Measurements from ENCODE around the gene EFCAB9. TPM values are rescaled to one million over a fixed set of nuclear protein-coding genes. Genes with fewer than 3 reads are reported as not detected.

Gene EFCAB9
- polyA plus RNA-seq, 12 donors = not detected

DNA sequence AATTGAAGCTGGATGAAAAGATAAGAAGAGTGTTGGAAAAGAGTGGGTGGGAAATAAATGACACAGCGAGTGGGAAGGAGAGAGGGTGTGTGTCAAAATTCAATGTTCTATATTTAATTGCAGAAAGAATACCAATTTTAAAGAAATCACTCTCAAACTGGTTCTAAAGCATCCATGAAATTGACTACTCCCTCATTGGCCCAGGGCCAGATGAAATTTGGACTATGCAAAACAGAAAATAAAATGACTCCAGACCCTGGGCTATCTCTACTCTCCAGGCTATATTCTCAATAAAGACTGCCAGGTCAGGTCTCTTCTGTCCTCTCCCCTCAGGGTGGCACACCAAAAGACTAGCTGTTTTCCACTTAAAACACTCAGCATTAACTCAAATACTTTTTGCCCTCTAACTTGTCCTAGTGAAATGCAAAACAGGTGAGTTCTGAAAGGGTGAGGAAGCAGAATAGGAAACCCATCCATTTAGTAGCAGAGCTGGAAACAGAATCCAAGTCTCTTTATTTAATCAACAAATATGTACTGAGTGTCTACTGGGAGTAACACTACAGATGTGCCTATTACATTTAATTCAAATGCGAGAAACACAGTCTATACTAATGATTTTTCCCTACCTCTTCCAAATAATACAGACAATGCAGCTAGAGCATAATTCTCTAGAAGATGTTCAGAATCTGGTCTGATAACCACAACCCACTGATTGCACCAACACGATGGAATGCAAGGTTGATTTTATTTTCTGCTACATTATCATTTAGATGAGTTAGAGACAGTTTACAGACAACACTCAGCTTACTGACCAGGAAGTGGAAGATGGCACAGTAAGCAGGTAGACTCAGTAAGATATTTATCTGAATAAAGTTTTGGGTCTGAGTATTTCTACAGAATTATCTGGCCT, 42.1 kb downstream of the EFCAB9 start:
- DNase-seq = peak; percentile 32

DNA sequence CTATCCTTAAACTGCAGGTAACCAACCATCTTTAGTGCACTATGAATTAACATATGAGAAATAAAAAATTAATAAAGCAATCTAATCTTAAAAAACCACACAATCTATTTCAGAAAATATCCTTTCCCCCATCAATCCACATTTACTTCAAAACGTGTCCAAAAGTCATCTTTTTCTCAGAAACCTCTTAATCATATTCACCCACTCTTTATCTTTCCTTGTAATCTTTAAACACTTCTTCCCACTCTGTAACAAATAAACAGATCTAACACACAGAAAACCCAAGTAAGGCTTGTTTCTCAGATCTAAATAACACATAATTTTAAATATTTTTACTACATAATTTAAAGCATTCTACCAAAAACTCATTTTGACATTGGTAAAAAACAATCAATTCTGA, 44.4 kb downstream of the EFCAB9 start:
- no peak for DNase-seq

DNA sequence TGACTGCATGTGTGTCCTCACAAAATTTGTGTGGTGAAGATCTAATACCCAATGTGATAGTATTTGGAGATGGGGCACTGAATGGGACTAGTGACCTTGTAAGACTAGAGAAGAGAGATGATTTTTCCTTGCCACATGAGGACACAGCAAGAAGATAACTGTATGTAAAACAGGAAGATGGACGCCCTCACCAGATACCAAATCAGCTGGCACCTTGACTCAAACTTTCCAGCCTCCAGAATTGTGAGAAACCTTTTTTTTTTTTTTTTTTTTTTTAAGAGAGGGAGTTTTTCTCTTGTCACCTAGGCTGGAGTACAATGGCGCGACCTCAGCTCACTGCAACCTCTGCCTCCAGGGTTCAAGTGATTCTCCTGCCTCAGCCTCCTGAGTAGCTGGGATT, 49.3 kb downstream of the EFCAB9 start:
- no peak for DNase-seq

DNA sequence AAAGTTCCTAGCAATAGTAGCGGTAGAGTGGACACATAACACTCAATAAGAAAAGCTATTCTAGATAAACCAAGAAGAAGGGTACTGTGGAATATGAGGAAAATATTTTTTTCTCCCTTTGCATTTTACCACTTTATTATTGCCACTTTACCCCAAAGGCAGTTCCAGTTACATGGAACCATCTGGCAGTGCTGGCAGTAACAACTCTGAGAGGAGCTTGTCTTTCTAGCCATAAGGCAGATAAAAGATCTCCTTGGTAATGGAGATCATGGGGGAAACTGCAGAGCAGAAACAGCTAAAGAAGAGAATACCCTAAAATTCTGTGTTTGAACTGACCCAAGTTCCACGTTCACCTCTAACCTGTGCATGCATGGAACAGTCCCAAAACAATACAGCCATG, 51.1 kb downstream of the EFCAB9 start:
- DNase-seq = no peak

DNA sequence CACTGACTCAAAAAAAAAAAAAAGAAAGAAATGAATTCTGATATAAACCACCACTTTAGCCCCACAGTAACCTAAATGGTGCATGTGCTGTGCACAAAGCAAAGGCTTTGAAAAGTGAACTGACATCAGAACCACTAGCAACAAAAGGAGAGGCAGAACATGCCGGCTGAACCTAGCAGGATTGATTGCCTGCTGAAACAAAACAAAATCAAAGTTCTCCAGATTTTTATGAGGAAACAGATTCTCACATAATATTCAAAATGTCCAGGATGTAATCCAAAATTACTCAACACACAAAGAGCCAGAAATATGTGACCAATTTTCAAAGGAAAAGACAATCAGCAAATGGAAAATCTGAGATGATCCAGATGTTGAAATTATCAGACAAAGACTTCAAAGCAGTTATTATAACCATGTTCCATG, 51.7 kb downstream of the EFCAB9 start:
- peak; percentile 28 for DNase-seq

DNA sequence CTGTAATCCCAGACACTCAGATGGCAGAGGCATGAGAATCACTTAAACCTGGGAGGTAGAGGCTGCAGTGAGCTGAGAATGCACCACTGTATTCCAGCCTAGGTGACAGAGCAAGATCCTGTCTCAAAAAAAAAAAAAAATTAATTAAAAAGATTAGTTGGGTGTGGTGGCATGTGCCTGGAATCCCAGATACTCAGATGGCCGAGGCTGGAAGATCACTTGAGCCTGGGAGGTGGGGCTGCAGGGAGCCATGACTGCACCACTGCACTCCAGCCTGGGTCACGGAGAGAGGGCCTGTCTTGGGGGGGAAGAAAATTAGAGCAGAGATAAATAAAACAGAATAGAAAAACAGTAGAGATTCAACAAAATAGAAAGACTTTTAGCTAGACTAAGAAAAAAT, 54.7 kb downstream of the EFCAB9 start:
- DNase-seq = no peak

DNA sequence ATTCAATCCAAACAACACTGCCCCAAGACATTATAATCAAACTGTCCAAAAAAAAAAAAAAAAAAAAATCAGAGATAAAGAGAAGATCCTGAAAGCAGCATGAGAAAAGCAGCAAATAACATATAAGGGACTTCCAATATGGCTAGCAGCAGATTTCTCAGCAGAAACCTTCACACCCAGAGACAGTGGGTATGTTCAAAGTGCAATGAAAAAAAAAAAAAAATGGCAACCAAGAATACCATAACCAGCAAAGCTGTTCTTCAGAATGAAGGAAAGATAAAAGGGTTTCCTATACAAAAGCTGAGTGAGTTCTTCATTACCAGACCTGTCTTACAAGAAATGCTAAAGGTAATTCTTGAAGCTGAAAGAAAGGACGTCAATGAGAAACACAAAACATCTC, 57.4 kb downstream of the EFCAB9 start:
- DNase-seq = no peak

DNA sequence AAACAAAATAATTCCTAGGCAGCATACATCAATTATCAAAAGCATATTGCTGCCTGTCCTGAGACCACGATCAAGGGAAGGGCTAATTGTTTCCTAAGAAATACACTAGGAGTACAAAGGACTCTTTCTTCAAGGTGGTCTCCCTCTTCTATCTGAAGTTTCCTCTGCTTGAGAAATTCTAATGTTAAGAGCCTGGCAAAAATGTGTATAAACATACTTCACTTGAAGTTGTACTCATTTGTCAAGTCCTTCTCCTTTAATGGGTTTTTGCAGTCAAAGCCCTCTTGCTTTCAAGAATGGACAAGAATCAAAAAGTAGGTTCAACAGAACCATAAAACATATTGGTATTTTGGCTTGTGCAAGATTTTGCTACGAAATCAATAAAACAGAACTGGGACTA, 58.5 kb downstream of the EFCAB9 start:
- no peak for DNase-seq

Other genes with a start within 250 kb of the EFCAB9 start
- gene FBXW11, start 187.5 kb upstream of the EFCAB9 start, polyA plus RNA-seq (ENCODE audit: insufficient read length in 12 of 12) = 10 to 100 TPM in 11 of 12 donors, not detected in 1; 35.7 to 42.9 (median 39.0) TPM
- gene STK10, start 5.9 kb upstream of the EFCAB9 start, polyA plus RNA-seq (ENCODE audit: insufficient read length in 12 of 12) = 10 to 100 TPM in 11 of 12 donors, not detected in 1; 12.7 to 50.4 (median 19.7) TPM
- gene UBTD2, start 89.6 kb downstream of the EFCAB9 start, polyA plus RNA-seq (ENCODE audit: insufficient read length in 12 of 12) = 10 to 100 TPM in 11 of 12 donors, not detected in 1; 54.8 to 82.7 (median 63.3) TPM